Lower leg skin (tissue), 3 donors: Measurements from ENCODE around the gene SORCS2.

ENCODE experiments used
- POLR2A ChIP-seq, 2 donors: fragments of 450-650 bp; IDR thresholded peaks; one replicate each; pipeline ENCODE4 v1.6.1; 2016 to 2017; ENCODE audit warnings: antibody characterized with exemption in 2 of 2, mild to moderate bottlenecking in 1 of 2, moderate library complexity in 1 of 2
- TF ChIP-seq, protein P1 (sequence below), 3 donors: fragments of 450-650 bp; IDR thresholded peaks; one replicate each; pipeline ENCODE4 v1.5.1; 2016; ENCODE audit warnings: antibody characterized with exemption in 3 of 3, mild to moderate bottlenecking in 3 of 3, moderate library complexity in 2 of 3

DNA sequence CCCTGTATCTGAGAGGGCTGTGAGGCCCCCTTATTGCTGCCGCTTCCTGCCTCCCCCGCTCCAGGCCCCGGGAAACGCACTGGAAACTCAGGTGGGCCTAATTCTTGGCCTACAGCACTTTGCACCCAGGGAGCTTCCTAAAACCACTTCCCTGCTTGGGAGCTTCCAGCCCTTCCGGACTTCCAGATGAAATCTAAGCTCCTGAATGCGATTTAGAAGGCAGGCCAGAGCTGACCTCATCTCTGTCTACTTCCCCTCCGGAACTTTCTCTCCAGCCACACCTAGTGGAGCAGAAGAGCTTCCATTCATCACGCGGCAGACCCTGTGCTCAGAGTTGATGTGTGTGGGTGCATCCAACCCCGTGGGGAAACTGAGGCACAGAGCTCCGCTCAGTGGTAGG, 84.2 kb downstream of the SORCS2 start:
- TF ChIP-seq, protein P1, sequence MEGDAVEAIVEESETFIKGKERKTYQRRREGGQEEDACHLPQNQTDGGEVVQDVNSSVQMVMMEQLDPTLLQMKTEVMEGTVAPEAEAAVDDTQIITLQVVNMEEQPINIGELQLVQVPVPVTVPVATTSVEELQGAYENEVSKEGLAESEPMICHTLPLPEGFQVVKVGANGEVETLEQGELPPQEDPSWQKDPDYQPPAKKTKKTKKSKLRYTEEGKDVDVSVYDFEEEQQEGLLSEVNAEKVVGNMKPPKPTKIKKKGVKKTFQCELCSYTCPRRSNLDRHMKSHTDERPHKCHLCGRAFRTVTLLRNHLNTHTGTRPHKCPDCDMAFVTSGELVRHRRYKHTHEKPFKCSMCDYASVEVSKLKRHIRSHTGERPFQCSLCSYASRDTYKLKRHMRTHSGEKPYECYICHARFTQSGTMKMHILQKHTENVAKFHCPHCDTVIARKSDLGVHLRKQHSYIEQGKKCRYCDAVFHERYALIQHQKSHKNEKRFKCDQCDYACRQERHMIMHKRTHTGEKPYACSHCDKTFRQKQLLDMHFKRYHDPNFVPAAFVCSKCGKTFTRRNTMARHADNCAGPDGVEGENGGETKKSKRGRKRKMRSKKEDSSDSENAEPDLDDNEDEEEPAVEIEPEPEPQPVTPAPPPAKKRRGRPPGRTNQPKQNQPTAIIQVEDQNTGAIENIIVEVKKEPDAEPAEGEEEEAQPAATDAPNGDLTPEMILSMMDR (IDR thresholded peaks at IDR 0.05), result no peak
- TF ChIP-seq POLR2A (IDR thresholded peaks at IDR 0.05), result no peak
